Activated CD8-positive, alpha-beta memory T cell treated with anti-CD3 and anti-CD28 coated beads, Interleukin-2, amount 50 U/mL, for 1 hour (primary cell): ENCODE data around the gene MRO.
"Not testable (repeated sequence)": the region's sequence is repeated elsewhere in the genome, so short reads cannot be mapped to it uniquely, and the experiment has no call there.

ENCODE experiments used
- DNase-seq: peaks from one replicate; pipeline ENCODE4 v3.0.0-alpha.2; 2020; ENCODE audit errors: extremely low read depth

MRO gene

GRCh38 chr18:50791599-50792438 lies 28.0 kb downstream of the MRO start:
- DNase-seq: no peak

- DNase-seq: no peak
Observed at GRCh38 chr18:50790948-50791347, 28.9 kb downstream of the MRO start.

- no peak for DNase-seq
Observed at GRCh38 chr18:50790241-50790640, 29.6 kb downstream of the MRO start.

- no peak for DNase-seq
Observed at GRCh38 chr18:50788284-50788683, 31.5 kb downstream of the MRO start.

GRCh38 chr18:50786864-50787263 lies 33.0 kb downstream of the MRO start:
- no peak for DNase-seq

- no peak for DNase-seq
Observed at GRCh38 chr18:50783553-50783952, 36.3 kb downstream of the MRO start.

- DNase-seq: not testable (repeated sequence)
Observed at GRCh38 chr18:50779021-50779420, 40.8 kb downstream of the MRO start.

GRCh38 chr18:50776383-50776782 lies 43.4 kb downstream of the MRO start:
- DNase-seq: no peak

GRCh38 chr18:50775726-50776125 lies 44.1 kb downstream of the MRO start:
- no peak for DNase-seq

GRCh38 chr18:50775207-50775606 lies 44.6 kb downstream of the MRO start:
- no peak for DNase-seq

GRCh38 chr18:50769463-50769862 lies 50.4 kb downstream of the MRO start:
- no peak for DNase-seq

- DNase-seq: no peak
Observed at GRCh38 chr18:50757358-50757757, 62.5 kb downstream of the MRO start.

GRCh38 chr18:50754297-50754696 lies 65.5 kb downstream of the MRO start:
- no peak for DNase-seq

GRCh38 chr18:50753311-50753710 lies 66.5 kb downstream of the MRO start:
- no peak for DNase-seq

GRCh38 chr18:50751947-50752346 lies 67.9 kb downstream of the MRO start:
- no peak for DNase-seq

- DNase-seq: no peak
Observed at GRCh38 chr18:50751490-50751889, 68.3 kb downstream of the MRO start.

GRCh38 chr18:50750546-50750945 lies 69.3 kb downstream of the MRO start:
- no peak for DNase-seq

GRCh38 chr18:50749945-50750344 lies 69.9 kb downstream of the MRO start:
- no peak for DNase-seq

GRCh38 chr18:50749421-50749820 lies 70.4 kb downstream of the MRO start:
- DNase-seq: no peak

GRCh38 chr18:50748243-50749229 lies 71.3 kb downstream of the MRO start:
- no peak for DNase-seq

- no peak for DNase-seq
Observed at GRCh38 chr18:50747849-50748242, 72.0 kb downstream of the MRO start.

- no peak for DNase-seq
Observed at GRCh38 chr18:50745945-50746344, 73.9 kb downstream of the MRO start.
